Fibroblast of peridontal ligament (primary cell): Measurements from ENCODE around the gene PHC3.
A peak's percentile ranks its signal among the peaks of the same experiment; 100 is the strongest.

Experiments used
- DNase-seq: peaks from one replicate; pipeline ENCODE4 v3.0.0-alpha.2; 2010; ENCODE audit errors: extremely low read depth

The PHC3 gene

GRCh38 chr3:170079536-170080165 lies 101.9 kb downstream of the PHC3 start:
- DNase-seq: peak; percentile 79

- no peak for DNase-seq
Observed at GRCh38 chr3:170078620-170079281, 102.8 kb downstream of the PHC3 start.

- DNase-seq: no peak
Observed at GRCh38 chr3:170077361-170077760, 104.2 kb downstream of the PHC3 start.

GRCh38 chr3:170076715-170077238 lies 104.8 kb downstream of the PHC3 start:
- peak; percentile 75 for DNase-seq

- no peak for DNase-seq
Observed at GRCh38 chr3:170075441-170076091, 106.0 kb downstream of the PHC3 start.

GRCh38 chr3:170064108-170064507 lies 117.4 kb downstream of the PHC3 start:
- DNase-seq: no peak

GRCh38 chr3:170063691-170064090 lies 117.8 kb downstream of the PHC3 start:
- DNase-seq: no peak

GRCh38 chr3:170062769-170063168 lies 118.8 kb downstream of the PHC3 start:
- no peak for DNase-seq

- DNase-seq: no peak
Observed at GRCh38 chr3:170062068-170062467, 119.5 kb downstream of the PHC3 start.

- DNase-seq: no peak
Observed at GRCh38 chr3:170059447-170059846, 122.1 kb downstream of the PHC3 start.

- no peak for DNase-seq
Observed at GRCh38 chr3:170058127-170058526, 123.4 kb downstream of the PHC3 start.

GRCh38 chr3:170057550-170057949 lies 124.0 kb downstream of the PHC3 start:
- DNase-seq: no peak

GRCh38 chr3:170056710-170057454 lies 124.7 kb downstream of the PHC3 start:
- no peak for DNase-seq

GRCh38 chr3:170055209-170055608 lies 126.3 kb downstream of the PHC3 start:
- DNase-seq: peak; percentile 27

GRCh38 chr3:170054204-170054603 lies 127.3 kb downstream of the PHC3 start:
- peak; percentile 12 for DNase-seq

GRCh38 chr3:170052398-170052797 lies 129.1 kb downstream of the PHC3 start:
- no peak for DNase-seq

GRCh38 chr3:170050753-170051152 lies 130.8 kb downstream of the PHC3 start:
- no peak for DNase-seq

- peak; percentile 11 for DNase-seq
Observed at GRCh38 chr3:170049146-170050000, 132.2 kb downstream of the PHC3 start.

- no peak for DNase-seq
Observed at GRCh38 chr3:170047133-170047404, 134.5 kb downstream of the PHC3 start.

- DNase-seq: no peak
Observed at GRCh38 chr3:170046269-170047132, 135.0 kb downstream of the PHC3 start.
